Muscle layer of duodenum (tissue), 2 donors: Measurements from ENCODE around the gene PSME1.

Experiments used
- H3K27ac ChIP-seq: one replicate; pipeline ENCODE4 v1.7.0; 2013; ENCODE audit warnings: mild to moderate bottlenecking, low read length
- H3K27me3 ChIP-seq: one replicate; pipeline ENCODE4 v1.7.0; 2013; ENCODE audit warnings: low read depth, mild to moderate bottlenecking, control low read depth, low read length
- H3K36me3 ChIP-seq, 2 donors: one replicate each; pipeline ENCODE4 v1.7.0; 2013; ENCODE audit warnings: low read length in 2 of 2, control low read depth in 1 of 2, mild to moderate bottlenecking in 1 of 2; ENCODE audit not compliant: insufficient read depth in 2 of 2, control insufficient read depth in 1 of 2
- H3K4me1 ChIP-seq, 2 donors: one replicate each; pipeline ENCODE4 v1.7.0; 2013; ENCODE audit warnings: low read length in 2 of 2, mild to moderate bottlenecking in 2 of 2, control low read depth in 1 of 2, moderate library complexity in 1 of 2; ENCODE audit not compliant: insufficient read depth in 2 of 2, control insufficient read depth in 1 of 2
- H3K4me3 ChIP-seq, 2 donors: one replicate each; pipeline ENCODE4 v1.7.0; 2013; ENCODE audit warnings: low read length in 2 of 2, low read depth in 1 of 2, mild to moderate bottlenecking in 1 of 2
- H3K9me3 ChIP-seq, 2 donors: one replicate each; pipeline ENCODE4 v1.7.0; 2013; ENCODE audit warnings: low read length in 2 of 2, control low read depth in 1 of 2, mild to moderate bottlenecking in 1 of 2; ENCODE audit not compliant: control insufficient read depth in 1 of 2
- donor health status: healthy.

Gene PSME1

DNA sequence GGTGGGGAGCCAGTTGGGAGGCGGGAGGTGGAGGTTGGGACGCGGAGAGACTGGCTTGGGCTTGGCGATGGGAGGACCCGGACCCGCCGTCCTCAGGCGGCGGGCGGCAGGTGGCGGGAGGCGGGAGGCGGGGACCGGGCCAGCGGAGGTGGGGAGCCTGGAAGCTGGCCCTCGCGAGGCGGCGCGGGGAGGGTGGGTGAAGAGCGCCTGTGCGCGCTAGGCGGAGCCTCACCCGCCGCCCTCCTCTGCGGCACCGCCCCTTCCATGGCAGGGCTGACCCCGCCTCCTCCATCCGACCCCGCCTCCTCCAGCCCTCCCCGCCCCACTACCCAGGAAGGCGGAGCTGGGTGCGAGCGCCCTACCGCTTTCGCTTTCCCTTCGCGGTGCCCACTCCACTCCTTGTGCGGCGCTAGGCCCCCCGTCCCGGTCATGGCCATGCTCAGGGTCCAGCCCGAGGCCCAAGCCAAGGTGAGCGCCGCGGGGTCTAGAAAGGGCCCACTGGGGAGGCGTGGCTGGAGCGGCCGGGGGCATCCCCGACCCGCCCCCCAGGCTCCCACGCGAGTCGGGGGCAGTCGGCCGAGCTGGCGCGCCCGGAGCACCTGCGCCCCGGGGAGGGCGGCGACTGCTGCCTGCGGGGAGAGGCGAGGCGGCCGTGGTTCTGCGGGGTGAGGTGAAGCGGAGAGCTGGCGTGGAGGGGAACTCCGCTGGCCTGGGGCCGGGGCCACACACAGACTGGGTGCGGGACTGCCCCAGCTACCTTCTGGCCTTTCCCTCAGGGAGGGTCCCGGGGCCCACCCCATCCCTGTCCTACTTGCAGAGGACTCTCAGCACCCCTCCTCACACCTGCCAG lies at the start of gene PSME1:
TSS of gene PSME1 (plus strand) at position 361 of the 850 bp plus-strand sequence. CDS start at position 430, 69 bp downstream.
- H3K4me1 ChIP-seq, result peaks cover 14 to 45% of the 10 kb centered on the region in 2 donors

DNA sequence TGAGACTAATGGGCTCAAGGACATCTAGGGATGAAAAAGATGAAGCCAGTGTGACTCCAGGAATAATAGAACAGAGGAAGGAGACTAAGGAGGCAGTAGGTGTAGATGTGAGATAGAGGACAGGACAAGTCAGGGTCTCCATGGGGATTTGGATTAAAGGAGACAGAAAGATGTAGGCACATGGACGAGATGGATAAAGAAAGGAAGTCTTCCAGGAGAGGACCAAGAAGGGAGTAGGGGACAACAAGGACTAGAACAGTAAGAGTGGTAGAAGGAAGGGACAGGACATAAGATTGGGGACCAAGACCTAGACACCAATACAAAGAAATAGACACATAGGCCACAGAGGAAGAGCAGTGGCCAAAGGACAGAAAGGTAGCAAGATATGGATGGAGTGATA lies 49.0 kb upstream of the PSME1 start:
- H3K4me1 ChIP-seq, result no peaks in the 10 kb centered on the region
- no peak overlapping the region for H3K27ac ChIP-seq
- H3K9me3 ChIP-seq, result no peaks in the 10 kb centered on the region
- H3K27me3 ChIP-seq, result no peaks in the 10 kb centered on the region
- no peak overlapping the region for H3K4me3 ChIP-seq
- no peaks in the 10 kb centered on the region for H3K36me3 ChIP-seq

More for the DNA sequence above, at the start of gene PSME1:
- Histone ChIP-seq H3K27ac (peak within 1 kb of the TSS; percentile 81), H3K36me3 (peaks cover 20 to 22% of the 10 kb centered on the region in 2 donors), H3K9me3 (no peaks in the 10 kb centered on the region), H3K4me3 (peak within 1 kb of the TSS; percentile 71 to 96), H3K27me3 (no peaks in the 10 kb centered on the region)

DNA sequence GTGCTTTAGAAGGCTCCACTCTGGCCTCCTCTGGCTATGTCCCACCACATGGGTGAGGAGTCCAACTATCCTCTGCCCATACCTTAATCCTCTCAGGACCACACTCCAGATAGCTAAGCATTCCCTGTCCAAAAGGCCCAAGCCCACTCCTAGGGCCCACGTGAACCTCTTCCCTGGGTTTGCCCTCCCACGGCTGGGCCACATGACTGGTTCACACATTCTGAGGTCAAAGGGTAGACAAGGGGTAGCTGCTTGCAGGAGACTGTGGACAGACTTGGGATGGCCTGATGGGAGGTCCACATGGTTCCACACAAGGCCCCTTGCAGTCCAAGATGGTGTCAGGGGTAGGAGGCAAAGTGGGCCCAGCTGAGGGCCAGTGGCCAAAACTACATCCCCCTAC lies 47.9 kb upstream of the PSME1 start:
- H3K9me3 ChIP-seq, result no peaks in the 10 kb centered on the region
- H3K36me3 ChIP-seq, result no peaks in the 10 kb centered on the region
- H3K27ac ChIP-seq, result no peak overlapping the region
- no peaks in the 10 kb centered on the region for H3K27me3 ChIP-seq
- no peaks in the 10 kb centered on the region for H3K4me1 ChIP-seq
- H3K4me3 ChIP-seq, result no peak overlapping the region

DNA sequence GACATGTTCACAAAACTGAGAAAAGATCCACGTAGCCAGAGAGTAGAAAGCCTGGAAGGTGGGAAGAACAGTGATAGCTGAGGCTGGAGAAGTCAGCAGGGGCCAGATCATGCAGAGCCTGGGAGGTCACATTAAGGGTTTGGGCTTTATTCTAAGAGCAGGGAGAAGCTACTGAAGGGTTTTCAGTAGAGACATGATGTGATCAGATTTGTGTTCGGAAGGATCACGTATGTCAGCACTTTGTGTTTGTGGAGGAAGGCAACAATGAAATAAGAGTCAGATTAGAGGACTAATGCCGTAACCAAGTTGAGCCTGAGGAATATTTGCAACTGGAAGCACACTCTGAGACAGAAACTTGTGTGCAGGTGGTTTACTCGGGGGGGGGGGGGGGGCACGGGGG lies 46.1 kb upstream of the PSME1 start:
- no peaks in the 10 kb centered on the region for H3K9me3 ChIP-seq
- no peaks in the 10 kb centered on the region for H3K36me3 ChIP-seq
- peaks cover 2 to 3% of the 10 kb centered on the region in 2 donors for H3K4me1 ChIP-seq
- no peaks in the 10 kb centered on the region for H3K27me3 ChIP-seq
- no peak overlapping the region for H3K27ac ChIP-seq
- no peak overlapping the region for H3K4me3 ChIP-seq

DNA sequence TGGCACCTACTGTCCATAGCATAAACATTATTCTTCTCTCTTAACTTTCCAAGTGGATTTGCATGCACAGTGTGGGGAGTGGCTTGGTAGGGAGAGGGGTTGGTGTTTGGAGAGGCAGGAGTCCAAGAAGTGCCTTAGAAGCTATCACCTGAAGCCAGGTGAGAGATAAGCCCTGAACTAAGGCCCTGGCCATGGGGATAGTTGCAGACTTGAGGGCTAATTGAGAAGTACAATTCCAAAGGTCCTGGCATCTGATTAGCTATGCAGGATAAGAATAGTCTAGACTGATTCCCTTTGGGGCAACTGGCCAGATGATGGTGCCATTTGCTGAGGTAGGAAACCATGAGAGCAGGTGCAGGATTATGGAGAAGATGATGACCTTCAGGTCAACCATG lies 43.9 kb upstream of the PSME1 start:
- H3K4me3 ChIP-seq, result no peak overlapping the region
- no peaks in the 10 kb centered on the region for H3K27me3 ChIP-seq
- no peaks in the 10 kb centered on the region for H3K9me3 ChIP-seq
- peaks cover 6 to 9% of the 10 kb centered on the region in 2 donors for H3K4me1 ChIP-seq
- H3K27ac ChIP-seq, result no peak overlapping the region
- no peaks in the 10 kb centered on the region for H3K36me3 ChIP-seq

DNA sequence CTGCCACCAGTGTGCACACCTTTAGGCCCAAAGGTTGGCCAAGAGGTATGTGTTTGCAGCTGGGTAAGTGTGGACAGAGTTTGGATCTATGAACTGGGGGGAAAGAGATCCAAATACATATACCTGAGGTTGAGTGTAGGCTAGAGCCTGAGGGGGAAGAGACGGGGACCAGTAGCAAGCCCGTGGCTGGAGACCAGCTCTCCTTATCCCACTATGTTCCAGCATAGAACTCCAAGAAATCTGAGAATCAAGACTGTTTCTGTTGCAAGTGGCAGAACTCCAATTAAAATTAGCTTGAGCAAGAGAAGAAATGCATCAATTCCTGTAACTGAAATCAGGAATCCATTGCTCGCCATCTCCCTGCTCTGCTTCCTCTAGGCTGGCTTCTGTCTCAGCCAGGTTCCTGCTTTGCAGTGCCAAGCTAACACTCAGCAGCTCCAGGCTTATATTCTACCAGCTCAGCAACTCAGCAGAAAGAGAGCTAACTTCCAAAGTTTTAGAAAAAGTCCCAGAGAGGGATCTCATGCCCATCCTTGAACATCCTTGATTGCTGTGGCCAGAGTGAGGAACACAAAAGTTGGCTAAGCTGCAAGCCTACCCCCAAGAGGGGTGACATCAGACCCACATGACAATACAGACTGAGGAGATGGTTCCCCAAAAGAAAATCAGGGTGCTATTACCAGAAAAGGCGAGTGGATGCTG lies 43.3 kb upstream of the PSME1 start:
- Histone ChIP-seq H3K27me3 (no peaks in the 10 kb centered on the region), H3K27ac (no peak overlapping the region), H3K4me1 (peaks cover 6 to 9% of the 10 kb centered on the region in 2 donors), H3K9me3 (no peaks in the 10 kb centered on the region), H3K4me3 (no peak overlapping the region), H3K36me3 (no peaks in the 10 kb centered on the region)

DNA sequence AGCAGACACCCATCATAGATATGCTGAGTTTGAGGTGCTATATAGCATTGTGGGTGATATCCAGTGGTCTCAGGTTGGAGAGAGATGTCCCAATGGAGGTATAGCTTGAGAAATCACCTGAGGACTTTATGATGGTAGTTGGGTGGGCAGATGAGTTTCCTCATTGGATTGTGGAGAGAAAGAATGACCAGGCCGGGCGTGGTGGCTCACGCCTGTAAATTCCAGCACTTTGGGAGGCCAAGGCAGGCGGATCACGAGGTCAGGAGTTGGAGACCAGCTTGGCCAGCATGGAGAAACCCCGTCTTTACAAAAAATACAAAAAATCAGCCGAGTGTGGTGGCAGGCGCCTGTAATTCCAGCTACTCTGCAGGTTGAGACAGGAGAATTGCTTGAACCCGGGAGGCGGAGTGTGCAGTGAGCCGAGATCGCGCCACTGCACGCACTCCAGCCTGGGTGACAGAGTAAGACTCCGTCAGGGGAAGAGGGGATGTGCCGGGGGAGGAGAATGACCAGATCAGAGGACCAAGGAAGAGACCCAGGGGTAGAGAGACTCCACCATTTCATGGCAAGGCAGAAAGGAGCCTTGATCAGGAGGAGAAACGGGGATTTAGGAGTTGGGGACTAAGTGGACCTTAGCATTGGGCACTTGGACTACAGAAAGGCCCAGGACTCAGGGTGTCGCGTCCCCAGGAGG lies 42.6 kb upstream of the PSME1 start:
- peaks cover 0 to 1% of the 10 kb centered on the region in 2 donors for H3K36me3 ChIP-seq
- peaks cover 6 to 9% of the 10 kb centered on the region in 2 donors for H3K4me1 ChIP-seq
- H3K9me3 ChIP-seq, result no peaks in the 10 kb centered on the region
- H3K27me3 ChIP-seq, result no peaks in the 10 kb centered on the region
- H3K4me3 ChIP-seq, result peak overlapping the region; percentile 75 to 86
- H3K27ac ChIP-seq, result peak overlapping the region; percentile 81

DNA sequence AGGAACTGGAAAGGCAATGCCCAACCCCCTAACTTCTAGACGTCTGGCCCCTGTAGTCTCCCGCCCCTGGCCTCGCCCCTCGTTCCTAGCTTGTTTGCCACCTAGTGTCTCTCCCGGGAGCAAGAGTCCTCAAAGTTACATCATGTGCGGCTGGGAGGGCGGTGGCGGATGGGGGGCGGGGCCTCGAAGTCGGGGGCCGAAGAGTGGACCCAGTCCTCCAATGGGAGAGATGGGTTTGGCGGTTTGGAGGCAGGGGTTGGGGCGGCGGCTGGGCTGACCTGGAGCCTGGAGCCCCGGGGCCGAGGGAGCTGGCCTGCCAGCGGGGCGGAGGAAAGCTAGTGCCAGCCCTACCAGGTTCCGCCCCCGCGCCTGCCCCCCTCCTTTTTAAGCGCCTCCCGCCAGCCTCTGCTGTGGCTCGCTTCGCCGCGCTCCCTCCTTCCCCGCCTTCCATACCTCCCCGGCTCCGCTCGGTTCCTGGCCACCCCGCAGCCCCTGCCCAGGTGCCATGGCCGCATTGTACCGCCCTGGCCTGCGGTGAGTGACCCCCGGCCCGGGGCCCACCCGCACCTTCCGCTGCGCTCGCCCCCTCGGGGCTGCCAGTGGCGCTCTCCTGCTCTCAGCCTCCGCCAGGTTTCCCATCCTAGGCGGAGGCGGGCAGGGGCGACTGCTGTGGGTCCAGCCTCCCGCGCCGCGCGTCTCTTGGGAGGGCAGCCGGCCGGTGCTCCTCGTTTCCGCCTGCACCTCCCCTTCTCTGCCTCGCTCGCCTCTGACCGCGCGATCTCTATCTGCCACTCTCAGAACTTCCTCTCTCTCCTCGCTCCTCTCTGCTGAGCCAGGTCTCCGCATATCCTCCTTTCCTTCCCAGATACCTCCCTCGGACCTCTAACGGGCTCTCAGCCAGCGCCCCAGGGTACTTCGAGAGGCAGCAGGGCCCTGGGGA lies 41.8 kb upstream of the PSME1 start, which contains the start of gene PCK2:
TSS of gene PCK2 (plus strand) at position 411 of the 940 bp plus-strand sequence. CDS start at position 506, 95 bp downstream.
- peak within 1 kb of the TSS; percentile 94 for H3K27ac ChIP-seq
- no peaks in the 10 kb centered on the region for H3K27me3 ChIP-seq
- H3K4me3 ChIP-seq, result peak within 1 kb of the TSS; percentile 75 to 86
- H3K4me1 ChIP-seq, result peaks cover 6 to 9% of the 10 kb centered on the region in 2 donors
- peaks cover 0 to 7% of the 10 kb centered on the region in 2 donors for H3K36me3 ChIP-seq
- no peaks in the 10 kb centered on the region for H3K9me3 ChIP-seq

DNA sequence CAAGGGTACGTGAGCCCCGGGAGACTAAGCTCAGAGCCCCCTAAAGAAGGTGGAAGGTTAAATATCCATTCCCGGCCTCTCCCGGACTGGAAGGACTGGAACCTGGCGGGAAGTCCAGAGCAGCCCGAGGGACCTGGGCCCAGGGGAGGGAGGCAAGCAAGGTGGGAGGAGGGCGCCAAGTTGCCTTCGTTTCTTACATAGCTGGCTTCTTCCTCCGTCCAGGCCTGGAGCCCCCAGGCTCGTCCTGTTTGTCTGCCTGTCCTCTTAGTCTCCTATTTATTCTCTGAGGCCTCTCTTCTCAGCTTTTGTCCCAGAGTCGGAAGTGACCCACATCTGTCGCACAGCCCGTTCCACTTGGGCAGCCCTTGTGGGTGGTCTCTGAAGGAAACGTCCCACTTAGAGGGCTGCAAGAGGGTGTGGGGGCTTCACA lies 41.1 kb upstream of the PSME1 start:
- peaks cover 0 to 7% of the 10 kb centered on the region in 2 donors for H3K36me3 ChIP-seq
- H3K4me3 ChIP-seq, result peak overlapping the region; percentile 75 to 86
- H3K27ac ChIP-seq, result peak overlapping the region; percentile 94
- H3K27me3 ChIP-seq, result no peaks in the 10 kb centered on the region
- H3K4me1 ChIP-seq, result peaks cover 6 to 9% of the 10 kb centered on the region in 2 donors
- no peaks in the 10 kb centered on the region for H3K9me3 ChIP-seq

DNA sequence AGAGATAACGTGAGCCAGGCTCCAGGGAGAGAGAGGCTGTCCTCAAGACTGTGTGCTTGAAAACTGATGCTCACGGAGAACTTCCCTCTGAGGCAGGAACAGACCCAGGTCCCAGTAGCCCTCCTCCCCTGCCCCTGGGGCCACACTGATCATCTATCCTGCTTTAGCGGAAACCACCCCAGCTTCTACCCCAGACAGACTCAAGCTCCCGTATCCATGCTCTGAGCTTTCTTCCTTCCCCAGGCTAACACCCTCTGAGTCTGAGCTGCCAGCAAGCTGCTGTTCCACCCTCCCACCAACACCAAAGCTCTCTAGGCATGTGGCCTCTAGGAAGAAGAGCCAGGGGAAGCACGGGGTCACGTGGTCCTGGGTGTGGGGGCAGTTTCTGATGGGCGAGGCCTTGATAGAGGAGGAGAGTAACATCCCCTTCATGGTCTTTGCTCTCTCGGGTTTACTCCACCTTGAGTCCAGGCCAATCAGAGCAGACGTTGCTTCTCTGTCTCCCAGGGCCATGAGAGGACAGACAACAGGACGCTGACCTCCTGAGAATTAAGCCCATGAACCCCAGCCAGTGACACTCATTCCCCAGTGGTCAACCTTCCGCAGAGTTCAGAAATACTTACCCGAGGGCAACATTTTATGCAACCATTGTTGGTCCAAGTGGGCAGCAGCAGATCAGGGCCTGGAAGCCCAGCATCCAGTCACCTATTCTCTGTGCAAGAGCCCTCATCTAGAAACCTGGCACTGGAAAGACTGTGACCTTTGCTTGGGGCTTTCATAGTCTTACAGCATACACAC lies 40.5 kb upstream of the PSME1 start:
- Histone ChIP-seq H3K9me3 (no peaks in the 10 kb centered on the region), H3K4me3 (peak overlapping the region; percentile 75 to 86), H3K27ac (peak overlapping the region; percentile 94), H3K36me3 (peaks cover 0 to 12% of the 10 kb centered on the region in 2 donors), H3K4me1 (peaks cover 6 to 9% of the 10 kb centered on the region in 2 donors), H3K27me3 (no peaks in the 10 kb centered on the region)
